NT2/D1 (cell line): ENCODE data around the gene CFAP73.

Experiments used
- DNase-seq: peaks from one replicate; pipeline ENCODE4 v3.0.0-alpha.2; 2011; ENCODE audit warnings: low read depth, low spot score
- H3K27me3 ChIP-seq: 2 replicates; pipeline ENCODE4 v1.6.0; 2011; ENCODE audit warnings: mild to moderate bottlenecking; ENCODE audit not compliant: insufficient read length, insufficient read depth
- H3K36me3 ChIP-seq: 2 replicates; pipeline ENCODE4 v1.6.1; 2011; ENCODE audit warnings: mild to moderate bottlenecking, low read length, mixed read lengths; ENCODE audit not compliant: insufficient read depth, insufficient read length
- H3K4me1 ChIP-seq: 2 replicates; pipeline ENCODE4 v1.5.1; 2011; ENCODE audit not compliant: insufficient read depth, insufficient read length
- H3K4me3 ChIP-seq: 2 replicates; pipeline ENCODE4 v1.5.1; 2011; ENCODE audit warnings: low read depth; ENCODE audit not compliant: insufficient read length
- H3K9ac ChIP-seq: 2 replicates; pipeline ENCODE4 v1.6.0; 2011; ENCODE audit warnings: low read depth; ENCODE audit not compliant: insufficient read length
- H3K9me3 ChIP-seq: 2 replicates; pipeline ENCODE4 v1.5.1; 2011; ENCODE audit warnings: mild to moderate bottlenecking, low read length; ENCODE audit not compliant: insufficient read depth
- SUZ12 ChIP-seq: IDR thresholded peaks from 2 replicates; pipeline ENCODE4 v1.6.1; 2011; ENCODE audit not compliant: insufficient read length, insufficient read depth; ENCODE audit errors: extremely low read depth
- YY1 ChIP-seq: IDR thresholded peaks from 2 replicates; pipeline ENCODE4 v1.6.1; 2011; ENCODE audit not compliant: insufficient read length, insufficient read depth
- ZNF274 ChIP-seq: IDR thresholded peaks from 2 replicates; pipeline ENCODE4 v1.6.1; 2011; ENCODE audit warnings: mild to moderate bottlenecking, low read depth, low read length

CFAP73 gene

GRCh38 chr12:113207613-113208040 is 58.1 kb downstream of the CFAP73 start:
- H3K27me3 ChIP-seq, result no peaks in the 10 kb centered on the region
- no peaks in the 10 kb centered on the region for H3K36me3 ChIP-seq
- no peak overlapping the region for H3K4me3 ChIP-seq
- no peak for DNase-seq
- peaks cover 4% of the 10 kb centered on the region for H3K4me1 ChIP-seq
- H3K9ac ChIP-seq, result no peak overlapping the region
- H3K9me3 ChIP-seq, result peaks cover 9% of the 10 kb centered on the region
- TF ChIP-seq YY1 (no peak), SUZ12 (no peak), ZNF274 (no peak)

GRCh38 chr12:113208041-113208934 is 58.8 kb downstream of the CFAP73 start:
- DNase-seq, result no peak
- Histone ChIP-seq H3K4me3 (no peak overlapping the region), H3K4me1 (peaks cover 4% of the 10 kb centered on the region), H3K36me3 (no peaks in the 10 kb centered on the region), H3K9me3 (peaks cover 9% of the 10 kb centered on the region), H3K27me3 (no peaks in the 10 kb centered on the region), H3K9ac (no peak overlapping the region)
- TF ChIP-seq ZNF274 (no peak), YY1 (no peak), SUZ12 (no peak)
